ENCODE results near the gene TREML2.

DNA sequence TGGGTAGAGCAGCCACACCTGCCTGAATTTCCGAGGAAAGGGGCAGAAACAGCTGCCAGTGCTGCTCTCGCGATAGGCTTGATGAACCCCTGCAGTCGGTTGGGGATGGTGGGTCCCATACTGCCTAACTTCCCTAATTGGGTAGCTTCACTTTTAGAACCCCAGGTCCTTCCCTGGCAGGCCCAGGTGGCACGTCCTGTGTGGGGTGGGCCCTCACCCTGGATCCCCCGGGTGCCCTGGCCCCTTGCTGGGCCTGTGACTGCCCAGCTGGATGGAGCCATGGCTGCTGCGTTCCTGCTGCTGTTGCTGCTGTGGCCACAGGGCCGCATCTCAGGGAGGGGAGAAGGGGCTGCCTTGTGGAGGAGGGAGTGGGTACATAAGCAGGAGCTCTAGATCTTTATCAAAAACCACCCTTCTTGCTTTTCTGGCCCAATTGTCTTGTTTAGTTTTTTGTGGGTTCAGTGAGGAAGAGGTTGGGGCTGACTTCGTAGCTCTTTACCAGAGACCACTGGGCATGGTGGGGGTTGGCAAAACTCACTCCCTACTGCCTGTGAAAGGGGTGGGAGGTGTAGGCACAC is 46.4 kb upstream of the TREML2 start:
- TF ChIP-seq, protein P1, sequence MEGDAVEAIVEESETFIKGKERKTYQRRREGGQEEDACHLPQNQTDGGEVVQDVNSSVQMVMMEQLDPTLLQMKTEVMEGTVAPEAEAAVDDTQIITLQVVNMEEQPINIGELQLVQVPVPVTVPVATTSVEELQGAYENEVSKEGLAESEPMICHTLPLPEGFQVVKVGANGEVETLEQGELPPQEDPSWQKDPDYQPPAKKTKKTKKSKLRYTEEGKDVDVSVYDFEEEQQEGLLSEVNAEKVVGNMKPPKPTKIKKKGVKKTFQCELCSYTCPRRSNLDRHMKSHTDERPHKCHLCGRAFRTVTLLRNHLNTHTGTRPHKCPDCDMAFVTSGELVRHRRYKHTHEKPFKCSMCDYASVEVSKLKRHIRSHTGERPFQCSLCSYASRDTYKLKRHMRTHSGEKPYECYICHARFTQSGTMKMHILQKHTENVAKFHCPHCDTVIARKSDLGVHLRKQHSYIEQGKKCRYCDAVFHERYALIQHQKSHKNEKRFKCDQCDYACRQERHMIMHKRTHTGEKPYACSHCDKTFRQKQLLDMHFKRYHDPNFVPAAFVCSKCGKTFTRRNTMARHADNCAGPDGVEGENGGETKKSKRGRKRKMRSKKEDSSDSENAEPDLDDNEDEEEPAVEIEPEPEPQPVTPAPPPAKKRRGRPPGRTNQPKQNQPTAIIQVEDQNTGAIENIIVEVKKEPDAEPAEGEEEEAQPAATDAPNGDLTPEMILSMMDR (optimal IDR thresholded peaks at IDR 0.05 in 1 of 3, IDR thresholded peaks at IDR 0.05 in 1 of 3, conservative IDR thresholded peaks at IDR 0.05 in 1 of 3; ENCODE audit: extremely low read depth in 1 of 3, insufficient read depth in 2 of 3, low read length in 3 of 3) = no peak
- no peak for TF ChIP-seq EZH2 (IDR thresholded peaks at IDR 0.05; ENCODE audit: low read length)
